SK-N-SH (cell line): ENCODE data around the gene CBFA2T3. TPM values are rescaled to one million over a fixed set of nuclear protein-coding genes. Genes with fewer than 3 reads are reported as not detected.

Experiments used
- CTCF ChIA-PET: fragments of 300-600, 350-600 bp; formaldehyde crosslinking; extraction: SDS; loops from one replicate; lab custom pipeline; 2021; lab: Yijun Ruan, JAX
- POLR2A ChIA-PET: fragments of 350-600 bp; sonication (Branson Sonifier 250); formaldehyde crosslinking; extraction: SDS; loops from one replicate; lab custom pipeline; 2020; ENCODE audit warnings: antibody characterized with exemption, inconsistent platforms; lab: Yijun Ruan, JAX
- DNase-seq: peaks from one replicate; pipeline ENCODE4 v3.0.0; 2012
- H2AFZ ChIP-seq: fragments of 200-600 bp; sonication (generic); 2 replicates; pipeline ENCODE4 v1.8.1; 2016; ENCODE audit warnings: antibody characterized with exemption, mild to moderate bottlenecking, low read depth
- H3F3A ChIP-seq: fragments of 200-600 bp; sonication (generic); replicated peaks from 2 replicates; pipeline ENCODE3; 2016; ENCODE audit warnings: antibody characterized with exemption, mild to moderate bottlenecking; ENCODE audit not compliant: insufficient read depth
- H3K27ac ChIP-seq, 2 experiments: fragments of 200-500 bp in 1 of 2; fragments of 200-600 bp in 1 of 2; sonication (Bioruptor generic) in 1 of 2; sonication (generic), shearing (Covaris generic) in 1 of 2; 2 replicates each; pipeline versions ENCODE4 v1.5.1 to v1.6.1; 2014 to 2016; ENCODE audit warnings: low read depth in 2 of 2, inconsistent platforms in 1 of 2, low read length in 1 of 2, mild to moderate bottlenecking in 1 of 2, mixed read lengths in 1 of 2
- H3K27me3 ChIP-seq: fragments of 200-600 bp; sonication (generic), shearing (Covaris generic); 2 replicates; pipeline ENCODE4 v1.6.1; 2016; ENCODE audit warnings: mixed run types; ENCODE audit not compliant: insufficient read depth
- H3K36me3 ChIP-seq, 2 experiments: fragments of 200-500 bp in 1 of 2; fragments of 200-600 bp in 1 of 2; sonication (Bioruptor generic) in 1 of 2; sonication (generic) in 1 of 2; replicated peaks in 1 of 2; 2 replicates each; pipeline versions ENCODE3 to v1.5.1; 2014 to 2016; ENCODE audit warnings: low read length in 1 of 2, mild to moderate bottlenecking in 1 of 2; ENCODE audit not compliant: insufficient read depth in 2 of 2, control insufficient read depth in 1 of 2
- H3K4me1 ChIP-seq, 2 experiments: fragments of 200-500 bp in 1 of 2; fragments of 200-600 bp in 1 of 2; sonication (Bioruptor generic) in 1 of 2; sonication (generic), shearing (Covaris generic) in 1 of 2; 2 replicates each; pipeline versions ENCODE4 v1.5.1 to v1.6.1; 2014 to 2016; ENCODE audit warnings: low read depth in 1 of 2, low read length in 1 of 2, mixed run types in 1 of 2; ENCODE audit not compliant: insufficient read depth in 2 of 2, control insufficient read depth in 1 of 2
- H3K4me2 ChIP-seq: fragments of 200-600 bp; sonication (generic), shearing (Covaris generic); 2 replicates; pipeline ENCODE4 v1.6.1; 2017; ENCODE audit warnings: mixed run types
- H3K4me3 ChIP-seq, 2 experiments: fragments of 200-500 bp in 1 of 2; fragments of 200-600 bp in 1 of 2; sonication (Bioruptor generic) in 1 of 2; sonication (generic), shearing (Covaris generic) in 1 of 2; 2 replicates each; pipeline versions ENCODE4 v1.5.1 to v1.8.1; 2014 to 2016; ENCODE audit warnings: low read depth in 2 of 2, inconsistent platforms in 1 of 2, low read length in 1 of 2, mild to moderate bottlenecking in 1 of 2, mixed read lengths in 1 of 2, moderate library complexity in 1 of 2
- H3K79me2 ChIP-seq: fragments of 200-600 bp; sonication (generic); 2 replicates; pipeline ENCODE4 v1.8.1; 2017; ENCODE audit warnings: mild to moderate bottlenecking; ENCODE audit not compliant: insufficient read depth
- H3K9ac ChIP-seq: fragments of 200-600 bp; sonication (generic); 2 replicates; pipeline ENCODE4 v1.6.1; 2017; ENCODE audit warnings: mixed run types
- H3K9me2 ChIP-seq: fragments of 200-600 bp; sonication (generic); 2 replicates; pipeline ENCODE4 v1.6.1; 2017; ENCODE audit warnings: mixed run types
- H3K9me3 ChIP-seq: fragments of 200-600 bp; sonication (generic); 2 replicates; pipeline ENCODE4 v1.6.1; 2017; ENCODE audit warnings: mixed run types, mild to moderate bottlenecking, moderate library complexity
- H4K20me1 ChIP-seq: fragments of 200-600 bp; sonication (generic); 2 replicates; pipeline ENCODE4 v1.6.1; 2017; ENCODE audit warnings: mild to moderate bottlenecking, mixed run types; ENCODE audit not compliant: insufficient read depth
- CHD2 ChIP-seq: fragments of 150-350 bp; IDR thresholded peaks from 2 replicates; pipeline ENCODE4 v1.6.1; 2018; ENCODE audit warnings: low read length; ENCODE audit not compliant: partially characterized antibody
- FOXJ3 ChIP-seq: sonication (generic); formaldehyde crosslinking; IDR thresholded peaks from 2 replicates; pipeline ENCODE4 v1.5.1; 2020; ENCODE audit warnings: mild to moderate bottlenecking, missing genetic modification reagents
- MEF2A ChIP-seq: IDR thresholded peaks from 2 replicates; pipeline ENCODE4 v1.4.0; 2012; ENCODE audit warnings: low read depth, borderline replicate concordance
- NRF1 ChIP-seq: IDR thresholded peaks from 2 replicates; pipeline ENCODE4 v1.6.1; 2012; ENCODE audit warnings: low read depth, mild to moderate bottlenecking, low read length
- PBX3 ChIP-seq: IDR thresholded peaks from 2 replicates; pipeline ENCODE4; 2012
- RAD21 ChIP-seq: IDR thresholded peaks from 2 replicates; pipeline ENCODE4 v1.6.1; 2012; ENCODE audit warnings: mild to moderate bottlenecking, low read length
- SMC3 ChIP-seq: IDR thresholded peaks from 2 replicates; pipeline ENCODE4 v1.6.1; 2012; ENCODE audit warnings: low read depth, low read length, improper control_type of control experiment
- ZBTB33 ChIP-seq: IDR thresholded peaks from 2 replicates; pipeline ENCODE4 v1.4.0; 2012; ENCODE audit warnings: low read depth, borderline replicate concordance
- WGBS: methylation state at CpG from one replicate; pipeline ENCODE4 v1.1.6; 2017; ENCODE audit warnings: low lambda C conversion rate; 5-methylcytosine and 5-hydroxymethylcytosine counted together
- polyA plus RNA-seq, 3 experiments: library from polyadenylated mRNA; depleted of rRNA; stranded (reverse); fragments of >200 nt; gene quantifications; 2 replicates each; pipeline ENCODE4 v1.2.3, GENCODE V29; 2012
- TF ChIP-seq, protein P1 (sequence below): IDR thresholded peaks from 2 replicates; pipeline ENCODE4 v1.4.0; 2012; ENCODE audit warnings: low read depth, borderline replicate concordance

CBFA2T3 gene
- polyA plus RNA-seq, 1 of the 3 experiments (the other 2 are of a cell fraction): not detected

DNA sequence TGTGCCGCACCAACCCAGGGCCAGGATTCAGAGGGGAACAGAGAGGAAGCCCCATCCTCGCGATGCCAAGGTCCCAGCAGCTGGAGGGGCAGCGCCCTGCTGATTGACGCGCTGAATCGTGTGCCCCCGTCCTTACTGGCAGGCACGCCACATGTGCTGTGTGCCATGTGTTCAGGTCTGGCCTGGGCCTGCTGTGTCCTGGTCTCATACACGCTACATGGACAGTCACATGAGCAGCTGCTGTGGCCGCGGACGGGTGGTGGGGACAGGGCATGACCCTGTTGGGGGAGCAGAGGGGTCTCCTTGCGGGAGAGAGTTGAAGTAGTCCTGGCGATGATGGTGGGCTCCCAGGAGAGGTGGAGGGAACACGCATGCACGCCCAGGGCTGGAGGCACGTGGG, 18.0 kb downstream of the CBFA2T3 start:
- TF ChIP-seq SMC3 (no peak), RAD21 (no peak), CHD2 (no peak), FOXJ3 (CRISPR knock-in tag) (no peak), ZBTB33 (no peak), NRF1 (no peak), PBX3 (no peak), MEF2A (no peak)
- TF ChIP-seq, protein P1, sequence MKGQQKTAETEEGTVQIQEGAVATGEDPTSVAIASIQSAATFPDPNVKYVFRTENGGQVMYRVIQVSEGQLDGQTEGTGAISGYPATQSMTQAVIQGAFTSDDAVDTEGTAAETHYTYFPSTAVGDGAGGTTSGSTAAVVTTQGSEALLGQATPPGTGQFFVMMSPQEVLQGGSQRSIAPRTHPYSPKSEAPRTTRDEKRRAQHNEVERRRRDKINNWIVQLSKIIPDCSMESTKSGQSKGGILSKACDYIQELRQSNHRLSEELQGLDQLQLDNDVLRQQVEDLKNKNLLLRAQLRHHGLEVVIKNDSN: no peak
- H3K79me2 ChIP-seq: no peaks in the 10 kb centered on the region
- peaks cover 47% of the 10 kb centered on the region for H3K27me3 ChIP-seq
- H3K9me2 ChIP-seq: no peaks in the 10 kb centered on the region
- no peaks in the 10 kb centered on the region for H4K20me1 ChIP-seq
- no peaks in the 10 kb centered on the region for H3K36me3 ChIP-seq
- no peak overlapping the region for H3K4me3 ChIP-seq
- H2AFZ ChIP-seq: no peak overlapping the region
- H3K4me2 ChIP-seq: no peak overlapping the region
- POLR2A ChIA-PET: no interaction called here
- no peaks in the 10 kb centered on the region for H3K9me3 ChIP-seq
- no peak overlapping the region for H3K27ac ChIP-seq
- no peak for DNase-seq
- WGBS: 75% methylated on average over 16 of the region's 18 CpGs
- H3F3A ChIP-seq: no peaks in the 10 kb centered on the region
- no peaks in the 10 kb centered on the region for H3K4me1 ChIP-seq
- no peak overlapping the region for H3K9ac ChIP-seq
- CTCF ChIA-PET: interaction anchor here (1.1 to 1.3 kb wide), 2 partner anchors 17 to 208 kb away, joined by 3 to 4 read pairs; no protein-coding TSS in a partner anchor

DNA sequence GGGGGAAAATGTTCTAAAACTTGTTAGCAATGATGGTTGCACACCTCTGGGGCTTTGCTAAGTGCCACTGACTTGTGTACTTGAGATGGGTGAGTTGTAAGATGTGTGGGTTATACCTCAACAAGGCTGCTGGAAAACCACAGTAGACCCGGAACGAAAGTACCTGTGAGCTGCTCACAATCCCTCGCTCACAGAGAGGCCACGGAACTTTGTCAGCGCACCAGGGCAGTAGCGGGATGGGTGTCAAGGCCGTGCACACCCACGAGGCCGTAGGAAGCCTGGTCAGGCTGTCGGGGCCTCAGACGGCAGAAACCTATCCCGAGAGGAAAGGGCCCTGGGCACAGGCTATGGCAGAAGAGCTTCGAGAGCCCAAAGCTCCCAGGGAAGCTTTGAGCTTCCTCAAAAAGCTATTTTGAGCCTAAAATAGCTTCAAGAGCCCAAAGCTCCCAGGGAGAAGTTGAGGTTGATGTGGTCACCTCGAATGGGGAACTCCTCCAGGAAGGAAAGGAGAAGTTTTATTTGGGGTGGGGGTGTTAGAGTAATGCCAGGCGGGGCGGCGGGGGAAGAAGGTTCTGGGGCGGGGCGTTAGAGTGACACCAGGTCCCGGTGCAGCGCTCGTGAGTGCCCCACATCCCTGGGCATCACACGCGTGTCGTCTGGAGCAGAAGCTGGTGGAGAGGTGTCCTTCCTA, 19.0 kb downstream of the CBFA2T3 start:
- WGBS: 55% methylated on average over 18 of the region's 25 CpGs
- H3K4me1 ChIP-seq: no peaks in the 10 kb centered on the region
- H3K4me3 ChIP-seq: no peak overlapping the region
- H3K79me2 ChIP-seq: no peaks in the 10 kb centered on the region
- H2AFZ ChIP-seq: no peak overlapping the region
- DNase-seq: no peak
- H3F3A ChIP-seq: no peaks in the 10 kb centered on the region
- H3K9me2 ChIP-seq: no peaks in the 10 kb centered on the region
- TF ChIP-seq, protein P1: no peak
- no peaks in the 10 kb centered on the region for H3K9me3 ChIP-seq
- peaks cover 51% of the 10 kb centered on the region for H3K27me3 ChIP-seq
- CTCF ChIA-PET: interaction anchor here (2.3 kb wide), 1 partner anchor 15 kb away, joined by 11 read pairs; no protein-coding TSS in a partner anchor
- no peaks in the 10 kb centered on the region for H4K20me1 ChIP-seq
- POLR2A ChIA-PET: no interaction called here
- no peak overlapping the region for H3K4me2 ChIP-seq
- no peaks in the 10 kb centered on the region for H3K36me3 ChIP-seq
- H3K27ac ChIP-seq: no peak overlapping the region
- H3K9ac ChIP-seq: no peak overlapping the region
